DMS53 (cell line): ENCODE data around the gene AAK1.
"Not testable (repeated sequence)": the region's sequence is repeated elsewhere in the genome, so short reads cannot be mapped to it uniquely, and the experiment has no call there.

Experiments
- DNase-seq: peaks from one replicate; lab custom pipeline; 2025; lab: John Stamatoyannopoulos, UW

Gene AAK1

GRCh38 chr2:69452687-69453086, 190.9 kb downstream of the AAK1 start:
- DNase-seq = no peak

GRCh38 chr2:69450735-69451416, 192.7 kb downstream of the AAK1 start:
- DNase-seq = no peak

- no peak for DNase-seq
These were observed 193.6 kb downstream of the AAK1 start for GRCh38 chr2:69449906-69450305.

- DNase-seq = not testable (repeated sequence)
These were observed 199.9 kb downstream of the AAK1 start for GRCh38 chr2:69443673-69444072.

GRCh38 chr2:69439499-69439898, 204.0 kb downstream of the AAK1 start:
- DNase-seq = not testable (repeated sequence)

- no peak for DNase-seq
These were observed 205.0 kb downstream of the AAK1 start for GRCh38 chr2:69438580-69438979.

GRCh38 chr2:69437751-69438154, 205.8 kb downstream of the AAK1 start:
- peak; percentile 79 for DNase-seq

GRCh38 chr2:69436938-69437750, 206.4 kb downstream of the AAK1 start, which contains the start of gene NFU1:
Gene NFU1, minus strand, starts transcription at chr2:69437435. Its CDS starts 13 bp downstream, at chr2:69437422.
- DNase-seq = peak; percentile 95

- DNase-seq = no peak
These were observed 207.0 kb downstream of the AAK1 start for GRCh38 chr2:69436596-69436937.

GRCh38 chr2:69434753-69435152, 208.8 kb downstream of the AAK1 start:
- DNase-seq = no peak

GRCh38 chr2:69429491-69430183, 213.9 kb downstream of the AAK1 start:
- DNase-seq = no peak

GRCh38 chr2:69428981-69429380, 214.6 kb downstream of the AAK1 start:
- DNase-seq = no peak

- no peak for DNase-seq
These were observed 219.1 kb downstream of the AAK1 start for GRCh38 chr2:69424419-69424818.

GRCh38 chr2:69422198-69422597, 221.3 kb downstream of the AAK1 start:
- DNase-seq = no peak

- not testable (repeated sequence) for DNase-seq
These were observed 224.4 kb downstream of the AAK1 start for GRCh38 chr2:69419111-69419510.

- no peak for DNase-seq
These were observed 227.4 kb downstream of the AAK1 start for GRCh38 chr2:69416147-69416546.
